ENCODE measurements around the gene PSPH. TPM values are rescaled to one million over a fixed set of nuclear protein-coding genes. Genes with fewer than 3 reads are reported as not detected.
A peak's percentile ranks its signal among the peaks of the same experiment; 100 is the strongest.
"Not testable (repeated sequence)": the region's sequence is repeated elsewhere in the genome, so short reads cannot be mapped to it uniquely, and the experiment has no call there.

The PSPH gene
- total and polyA plus RNA-seq, 3 donors from 2014 or later: 16.6 to 21.5 (median 18.4) TPM

- no peak overlapping the region for H3K27ac ChIP-seq
- WGBS, 2 donors: 30 to 45% methylated on average over 9 to 13 of the region's 13 CpGs
- peak; percentile 83 for DNase-seq
- TF ChIP-seq CTCF (IDR thresholded peaks at IDR 0.05) (no peak), POLR2A (IDR thresholded peaks at IDR 0.05) (no peak)
- no peaks in the 10 kb centered on the region for H3K36me3 ChIP-seq (ENCODE audit: low read depth, missing control alignments)
- no peak overlapping the region for H3K4me3 ChIP-seq
- no peaks in the 10 kb centered on the region for H3K27me3 ChIP-seq
- intact Hi-C loops (cut with DNase I; ENCODE audit: low total_unique reads): no loop called here
- H3K9me3 ChIP-seq: no peaks in the 10 kb centered on the region
- H3K4me1 ChIP-seq: peaks cover 24% of the 10 kb centered on the region
These were observed 32.0 kb upstream of the PSPH start for GRCh38 chr7:56083150-56083785.

- Histone ChIP-seq H3K4me1 (peaks cover 24% of the 10 kb centered on the region), H3K9me3 (no peaks in the 10 kb centered on the region), H3K27ac (no peak overlapping the region), H3K4me3 (no peak overlapping the region), H3K27me3 (no peaks in the 10 kb centered on the region), H3K36me3 (ENCODE audit: low read depth, missing control alignments) (no peaks in the 10 kb centered on the region)
- 93 to 97% methylated on average over 20 to 29 of the region's 29 CpGs for WGBS, 2 donors
- intact Hi-C loops (cut with DNase I; ENCODE audit: low total_unique reads): no loop called here
- no peak for DNase-seq
- no peak for TF ChIP-seq CTCF (IDR thresholded peaks at IDR 0.05)
- no peak for TF ChIP-seq POLR2A (IDR thresholded peaks at IDR 0.05)
These were observed 30.5 kb upstream of the PSPH start for GRCh38 chr7:56081626-56082340.

GRCh38 chr7:56080726-56081435 lies 29.6 kb upstream of the PSPH start:
- H3K4me1 ChIP-seq: peaks cover 24% of the 10 kb centered on the region
- peak overlapping the region; percentile 60 to 65 for H3K27ac ChIP-seq
- WGBS, 2 donors: 89 to 96% methylated on average over 8 to 28 of the region's 28 CpGs
- intact Hi-C loops (cut with DNase I; ENCODE audit: low total_unique reads); H3K9me3 ChIP-seq; H3K27me3 ChIP-seq; H3K36me3 ChIP-seq (ENCODE audit: low read depth, missing control alignments); DNase-seq; H3K4me3 ChIP-seq: not testable (repeated sequence)

GRCh38 chr7:56079450-56080185 lies 28.4 kb upstream of the PSPH start:
- peak; percentile 77 for DNase-seq
- intact Hi-C loops (cut with DNase I; ENCODE audit: low total_unique reads): loop anchor here (10.0 kb wide), 1 partner anchor 75 kb away; no protein-coding TSS in a partner anchor
- TF ChIP-seq CTCF (IDR thresholded peaks at IDR 0.05) (peak; percentile 30 to 66 (median 48)), POLR2A (IDR thresholded peaks at IDR 0.05) (no peak)
- Histone ChIP-seq H3K27ac (peak overlapping the region; percentile 60 to 65), H3K36me3 (ENCODE audit: low read depth, missing control alignments) (no peaks in the 10 kb centered on the region), H3K4me1 (peaks cover 24% of the 10 kb centered on the region), H3K4me3 (no peak overlapping the region), H3K9me3 (no peaks in the 10 kb centered on the region), H3K27me3 (no peaks in the 10 kb centered on the region)
- 32 to 33% methylated on average over 6 to 12 of the region's 12 CpGs for WGBS, 2 donors

All from testis (tissue), 3 donors.